NB4 (cell line): Measurements from ENCODE around the gene KLHL33.
A peak's percentile ranks its signal among the peaks of the same experiment; 100 is the strongest.

Experiments
- DNase-seq: peaks from one replicate; pipeline ENCODE4 v3.0.0; 2010; ENCODE audit warnings: low read depth
- H3K4me3 ChIP-seq: one replicate; pipeline ENCODE4 v1.5.1; 2011; ENCODE audit warnings: mild to moderate bottlenecking, low read depth, low read length, moderate library complexity
- MYC ChIP-seq: IDR thresholded peaks from 2 replicates; pipeline ENCODE4 v1.6.1; 2011; ENCODE audit warnings: low read depth, low read length
- POLR2A ChIP-seq: IDR thresholded peaks from 2 replicates; pipeline ENCODE4 v1.6.1; 2011; ENCODE audit warnings: mild to moderate bottlenecking; ENCODE audit not compliant: insufficient read length; ENCODE audit errors: extremely low read depth
- TF ChIP-seq, protein P1 (sequence below): IDR thresholded peaks from 2 replicates; pipeline ENCODE4 v1.6.1; 2011; ENCODE audit warnings: low read depth, low read length
- TF ChIP-seq, protein P2 (sequence below): IDR thresholded peaks from one replicate; pipeline ENCODE4 v1.5.1; 2012; ENCODE audit warnings: low read depth, low read length

Gene KLHL33

DNA sequence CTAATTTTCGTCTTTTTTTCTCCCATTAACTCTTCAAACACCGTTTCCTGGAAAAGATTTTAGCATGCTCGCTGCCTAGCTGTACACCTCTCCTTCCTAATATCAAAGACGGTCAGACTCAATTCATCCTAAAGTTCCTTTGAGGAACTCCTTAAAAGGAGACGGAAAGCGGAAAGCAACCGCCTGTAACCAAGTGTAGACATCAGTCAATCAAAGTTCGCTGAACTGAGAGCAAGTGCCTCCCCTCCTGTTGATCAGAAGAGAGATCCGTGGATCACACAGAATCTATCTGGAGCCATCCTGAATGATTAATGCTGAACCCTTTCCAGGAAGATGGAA is 22.3 kb downstream of the KLHL33 start:
- H3K4me3 ChIP-seq, result peak overlapping the region; percentile 75
- DNase-seq, result peak; percentile 48
- TF ChIP-seq, protein P1, sequence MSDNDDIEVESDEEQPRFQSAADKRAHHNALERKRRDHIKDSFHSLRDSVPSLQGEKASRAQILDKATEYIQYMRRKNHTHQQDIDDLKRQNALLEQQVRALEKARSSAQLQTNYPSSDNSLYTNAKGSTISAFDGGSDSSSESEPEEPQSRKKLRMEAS, result no peak
- TF ChIP-seq MYC (no peak), POLR2A (no peak)
- TF ChIP-seq, protein P2, sequence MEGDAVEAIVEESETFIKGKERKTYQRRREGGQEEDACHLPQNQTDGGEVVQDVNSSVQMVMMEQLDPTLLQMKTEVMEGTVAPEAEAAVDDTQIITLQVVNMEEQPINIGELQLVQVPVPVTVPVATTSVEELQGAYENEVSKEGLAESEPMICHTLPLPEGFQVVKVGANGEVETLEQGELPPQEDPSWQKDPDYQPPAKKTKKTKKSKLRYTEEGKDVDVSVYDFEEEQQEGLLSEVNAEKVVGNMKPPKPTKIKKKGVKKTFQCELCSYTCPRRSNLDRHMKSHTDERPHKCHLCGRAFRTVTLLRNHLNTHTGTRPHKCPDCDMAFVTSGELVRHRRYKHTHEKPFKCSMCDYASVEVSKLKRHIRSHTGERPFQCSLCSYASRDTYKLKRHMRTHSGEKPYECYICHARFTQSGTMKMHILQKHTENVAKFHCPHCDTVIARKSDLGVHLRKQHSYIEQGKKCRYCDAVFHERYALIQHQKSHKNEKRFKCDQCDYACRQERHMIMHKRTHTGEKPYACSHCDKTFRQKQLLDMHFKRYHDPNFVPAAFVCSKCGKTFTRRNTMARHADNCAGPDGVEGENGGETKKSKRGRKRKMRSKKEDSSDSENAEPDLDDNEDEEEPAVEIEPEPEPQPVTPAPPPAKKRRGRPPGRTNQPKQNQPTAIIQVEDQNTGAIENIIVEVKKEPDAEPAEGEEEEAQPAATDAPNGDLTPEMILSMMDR, result no peak

DNA sequence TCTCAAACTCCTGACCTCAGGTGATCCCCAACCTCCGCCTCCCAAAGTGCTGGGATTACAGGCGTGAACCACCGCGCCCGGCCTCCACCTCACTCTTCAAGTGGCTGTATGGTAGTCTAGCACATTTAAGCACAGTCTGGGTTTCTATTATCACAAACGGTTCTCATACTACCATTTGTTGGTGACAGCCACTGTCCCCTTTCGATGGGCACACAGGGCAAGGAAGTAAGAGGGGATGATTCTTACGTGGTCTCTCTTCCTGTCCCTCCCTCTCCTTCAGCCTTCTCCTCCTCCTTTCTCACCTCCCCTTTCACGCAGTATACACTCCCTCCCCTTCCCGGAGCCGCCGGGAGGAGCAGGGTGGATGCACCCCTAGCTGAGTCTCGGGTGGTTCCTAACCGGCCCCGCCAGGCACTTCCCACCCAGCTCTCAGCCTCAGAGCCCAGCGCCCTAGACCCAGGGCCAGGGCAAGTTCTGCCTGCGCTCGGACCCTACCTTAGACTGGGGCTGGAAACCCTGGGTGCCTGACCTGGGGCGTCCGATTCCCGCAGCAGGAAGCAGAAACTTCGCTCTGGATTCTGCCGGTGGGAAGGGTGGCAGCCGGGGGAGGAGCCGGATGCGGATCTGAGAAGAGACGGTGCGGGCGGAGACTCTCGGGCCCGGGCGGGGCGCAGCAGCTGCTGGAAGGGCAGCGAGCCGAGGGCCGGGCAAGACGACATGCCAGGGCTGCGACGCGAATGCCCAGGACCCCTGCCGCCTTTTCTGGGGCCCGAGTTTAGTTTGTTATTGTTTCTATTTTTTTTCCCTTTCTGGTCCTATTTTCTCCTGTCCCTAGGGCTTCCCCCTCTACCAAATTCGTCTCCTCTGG is 22.9 kb downstream of the KLHL33 start, which contains the start of gene TEP1:
Gene TEP1, minus strand, starts transcription at position 626 of the 868 bp plus-strand sequence. CDS start 5,062 bp downstream, outside the sequence.
- peak; percentile 36 for TF ChIP-seq POLR2A
- TF ChIP-seq, protein P2, result no peak
- peak; percentile 82 for DNase-seq
- peak within 1 kb of the TSS; percentile 75 for H3K4me3 ChIP-seq

DNA sequence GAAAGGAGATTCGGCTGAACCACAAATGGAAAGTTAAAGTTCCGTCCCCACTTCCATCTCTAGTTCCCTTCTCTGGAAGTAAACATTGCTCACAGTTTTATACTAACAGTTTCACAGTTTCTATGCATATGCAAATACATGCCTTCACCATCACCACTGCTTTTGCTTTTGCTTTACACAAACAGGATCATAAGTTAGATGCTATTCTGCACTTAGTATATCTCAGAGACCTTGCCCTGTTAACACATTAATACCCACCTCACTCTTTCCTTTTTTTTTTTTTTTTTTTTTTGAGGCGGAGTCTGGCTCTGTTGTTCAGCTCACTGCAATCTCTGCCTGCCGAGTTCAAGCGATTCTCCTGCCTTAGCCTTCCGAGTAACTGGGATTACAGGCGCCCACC is 23.6 kb downstream of the KLHL33 start:
- peak overlapping the region; percentile 75 for H3K4me3 ChIP-seq
- TF ChIP-seq MYC, result no peak
- TF ChIP-seq, protein P1, result no peak
- TF ChIP-seq, protein P2, result no peak
- no peak for TF ChIP-seq POLR2A
- DNase-seq, result no peak

DNA sequence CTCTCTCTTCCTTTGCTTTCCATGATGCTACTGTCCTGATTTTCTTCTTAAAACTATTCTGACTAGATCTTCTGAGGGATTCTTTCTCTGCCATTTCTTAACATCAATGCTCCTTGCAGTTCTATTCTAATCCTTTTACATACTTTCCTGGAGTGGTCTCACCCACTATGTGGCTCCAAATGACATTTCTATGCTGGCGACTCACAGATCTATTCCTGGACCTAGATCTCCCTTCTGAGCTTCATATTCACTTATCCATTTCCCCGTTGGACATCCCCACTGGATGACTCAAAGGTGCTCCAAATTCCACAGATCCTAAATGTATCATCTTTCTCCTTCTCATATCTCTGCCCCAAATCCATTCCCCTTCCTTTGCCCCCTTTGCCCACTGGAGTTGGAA is 26.7 kb downstream of the KLHL33 start:
- no peak for TF ChIP-seq POLR2A
- TF ChIP-seq, protein P2, result no peak
- no peak for TF ChIP-seq MYC
- TF ChIP-seq, protein P1, result no peak
- no peak overlapping the region for H3K4me3 ChIP-seq
- DNase-seq, result no peak

DNA sequence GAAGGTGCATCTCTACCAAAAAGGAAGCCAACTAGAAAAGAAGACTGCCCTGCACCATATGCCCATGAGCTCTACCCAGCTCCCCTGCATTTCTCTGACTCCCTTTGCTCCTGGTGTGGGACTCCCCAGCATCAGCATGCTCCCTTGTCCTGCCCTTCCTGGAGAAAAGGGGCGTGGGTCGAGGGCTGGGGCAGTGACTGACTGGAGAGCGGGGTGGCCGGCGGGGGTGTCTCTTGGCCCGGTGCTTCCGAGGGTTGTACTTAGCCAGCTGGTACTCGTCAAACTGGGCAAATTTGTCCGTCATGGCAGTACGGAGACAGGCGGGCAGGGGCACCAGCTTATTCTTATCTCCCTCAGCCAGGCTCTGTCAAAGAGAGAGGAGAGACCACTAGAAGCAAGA is 32.4 kb downstream of the KLHL33 start:
- TF ChIP-seq POLR2A (no peak), MYC (no peak)
- TF ChIP-seq, protein P2, result no peak
- TF ChIP-seq, protein P1, result no peak
- no peak for DNase-seq
- no peak overlapping the region for H3K4me3 ChIP-seq
